SK-N-MC (cell line): ENCODE data around the gene PLAGL2.

Experiments used
- EZH2 ChIP-seq: fragments of 200-600 bp; sonication (generic); IDR thresholded peaks from one replicate; pipeline ENCODE4 v1.6.1; 2017; ENCODE audit warnings: antibody characterized with exemption
- POLR2AphosphoS5 ChIP-seq: IDR thresholded peaks from 2 replicates; pipeline ENCODE4 v1.6.1; 2012; ENCODE audit warnings: mild to moderate bottlenecking, low read depth, low read length, borderline replicate concordance

- TF ChIP-seq POLR2AphosphoS5 (no peak), EZH2 (no peak)
These were observed 49.9 kb downstream of the PLAGL2 start for GRCh38 chr20:32157611-32158010.
